Vagina (tissue), 2 donors: ENCODE data around the gene MTURN. TPM values are rescaled to one million over a fixed set of nuclear protein-coding genes. Genes with fewer than 3 reads are reported as not detected.

Source experiments
- DNase-seq, 2 donors: peaks; one replicate each; pipeline ENCODE4 v3.0.0-alpha.2; 2017; ENCODE audit errors: extremely low spot score in 2 of 2
- H3K27ac ChIP-seq: fragments of 200-600 bp; sonication (generic); one replicate; pipeline ENCODE4 v1.5.1; 2019
- H3K27me3 ChIP-seq: fragments of 200-600 bp; sonication (generic); one replicate; pipeline ENCODE4 v1.5.1; 2019
- H3K36me3 ChIP-seq, 2 donors: fragments of 200-600 bp; sonication (generic); one replicate each; pipeline ENCODE4 v1.5.1; 2017 to 2019
- H3K4me1 ChIP-seq: fragments of 200-600 bp; sonication (generic); one replicate; pipeline ENCODE4 v1.5.1; 2019
- H3K4me3 ChIP-seq, 2 donors: fragments of 200-600 bp; sonication (generic); 1 replicate in 1 of 2; 2 replicates in 1 of 2; pipeline ENCODE4 v1.5.1; 2016 to 2019
- H3K9me3 ChIP-seq: fragments of 200-600 bp; sonication (generic); one replicate; pipeline ENCODE4 v1.5.1; 2019
- CTCF ChIP-seq, 3 experiments: fragments of 450-650 bp in 2 of 3; fragments of 200-600 bp in 1 of 3; sonication (generic) in 1 of 3; IDR thresholded peaks; one replicate each; pipeline ENCODE4 v1.5.1; 2017 to 2019; ENCODE audit warnings: antibody characterized with exemption in 3 of 3, mild to moderate bottlenecking in 2 of 3, moderate library complexity in 2 of 3
- POLR2A ChIP-seq, 2 donors: fragments of 450-650 bp; IDR thresholded peaks; one replicate each; pipeline ENCODE4 v1.6.1; 2017; ENCODE audit warnings: antibody characterized with exemption in 2 of 2, mild to moderate bottlenecking in 2 of 2, moderate library complexity in 2 of 2
- POLR2AphosphoS5 ChIP-seq, 2 donors: sonication (generic); formaldehyde crosslinking; IDR thresholded peaks; one replicate each; pipeline ENCODE4 v1.9.0; 2017; ENCODE audit warnings: antibody characterized with exemption in 2 of 2, mild to moderate bottlenecking in 2 of 2, low read depth in 1 of 2; ENCODE audit not compliant: insufficient read depth in 1 of 2
- intact Hi-C: fragments of 100-400 bp; cut with DNase I; formaldehyde crosslinking; loops from one replicate; pipeline ENCODE4 v1.15.1; 2023
- total RNA-seq: library from RNA; depleted of rRNA; stranded (reverse); fragments of >200 nt; gene quantifications from one replicate; pipeline ENCODE4 v1.2.3, GENCODE V29; 2016

The MTURN gene
- total RNA-seq, 1 donor from 2014 or later, result 44.2 TPM

GRCh38 chr7:30116771-30117170 lies 18.0 kb upstream of the MTURN start:
- Histone ChIP-seq H3K4me3 (no peak overlapping the region), H3K9me3 (no peaks in the 10 kb centered on the region), H3K27me3 (no peaks in the 10 kb centered on the region), H3K27ac (peak overlapping the region; percentile 14), H3K36me3 (no peaks in the 10 kb centered on the region), H3K4me1 (no peaks in the 10 kb centered on the region)
- intact Hi-C loops, result no loop called here
- DNase-seq, result no peak
- TF ChIP-seq POLR2AphosphoS5 (IDR thresholded peaks at IDR 0.05; ENCODE audit: insufficient read depth in 1 of 2, low read depth in 1 of 2) (no peak), POLR2A (IDR thresholded peaks at IDR 0.05) (no peak), CTCF (IDR thresholded peaks at IDR 0.05) (no peak)

GRCh38 chr7:30117896-30118295 lies 16.9 kb upstream of the MTURN start:
- intact Hi-C loops, result no loop called here
- no peak for DNase-seq
- Histone ChIP-seq H3K9me3 (no peaks in the 10 kb centered on the region), H3K36me3 (no peaks in the 10 kb centered on the region), H3K4me1 (no peaks in the 10 kb centered on the region), H3K27ac (no peak overlapping the region), H3K4me3 (no peak overlapping the region), H3K27me3 (no peaks in the 10 kb centered on the region)
- TF ChIP-seq POLR2AphosphoS5 (IDR thresholded peaks at IDR 0.05; ENCODE audit: insufficient read depth in 1 of 2, low read depth in 1 of 2) (no peak), CTCF (IDR thresholded peaks at IDR 0.05) (no peak), POLR2A (IDR thresholded peaks at IDR 0.05) (no peak)

- H3K27ac ChIP-seq, result no peak overlapping the region
- no peak overlapping the region for H3K4me3 ChIP-seq
- intact Hi-C loops, result no loop called here
- TF ChIP-seq CTCF (IDR thresholded peaks at IDR 0.05), result no peak
- no peak for TF ChIP-seq POLR2A (IDR thresholded peaks at IDR 0.05)
- no peak for TF ChIP-seq POLR2AphosphoS5 (IDR thresholded peaks at IDR 0.05; ENCODE audit: insufficient read depth in 1 of 2, low read depth in 1 of 2)
- no peaks in the 10 kb centered on the region for H3K36me3 ChIP-seq
- no peak for DNase-seq
- H3K9me3 ChIP-seq, result no peaks in the 10 kb centered on the region
- no peaks in the 10 kb centered on the region for H3K27me3 ChIP-seq
- H3K4me1 ChIP-seq, result no peaks in the 10 kb centered on the region
Measured at GRCh38 chr7:30119890-30120577, 14.8 kb upstream of the MTURN start.

DNA sequence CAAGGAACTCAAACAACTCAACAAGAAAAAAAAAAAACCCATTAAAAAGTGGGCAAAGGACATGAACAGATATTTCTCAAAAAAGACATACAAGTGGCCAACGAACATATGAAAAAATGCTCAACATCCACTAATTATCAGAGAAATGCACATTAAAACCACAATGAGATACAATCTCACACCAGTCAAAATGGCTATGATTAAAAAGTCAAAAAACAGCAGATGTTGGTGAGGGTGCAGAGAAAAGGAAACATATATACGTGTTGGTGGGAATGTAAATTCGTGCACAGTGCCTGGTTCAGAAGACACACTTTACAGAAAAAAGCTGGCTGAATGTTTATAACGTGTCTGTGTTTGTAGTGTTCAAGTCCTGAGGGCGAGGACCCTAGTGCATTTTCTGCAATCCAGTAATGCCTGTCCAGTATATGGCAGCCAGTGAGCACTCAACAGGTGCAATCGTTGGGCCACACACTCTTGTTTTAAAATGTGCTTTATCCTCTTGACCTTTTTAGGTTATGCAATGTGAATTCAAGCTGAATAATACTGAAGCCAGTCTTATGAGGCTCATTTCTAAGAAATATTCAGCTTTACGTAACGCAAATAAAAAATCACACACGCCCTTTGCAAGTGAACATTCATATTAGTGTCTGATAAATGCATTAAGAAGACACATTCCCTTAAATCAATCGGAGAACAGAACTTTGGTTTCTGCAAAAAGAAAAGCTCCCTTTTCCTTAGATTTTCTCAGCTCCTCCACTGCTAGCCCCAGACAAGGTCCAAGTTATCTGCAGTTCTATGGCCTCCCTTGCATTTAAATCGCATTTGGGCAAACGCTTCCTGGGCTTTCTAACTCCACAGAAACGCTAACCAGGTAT lies 813 bp upstream of the MTURN start:
- H3K36me3 ChIP-seq, result no peaks in the 10 kb centered on the region
- DNase-seq, result no peak
- H3K9me3 ChIP-seq, result no peaks in the 10 kb centered on the region
- intact Hi-C loops, result loop anchor here (2.0 to 10.0 kb wide), 2 partner anchors 49 to 109 kb away; partner anchors contain the start of genes FKBP14 and PLEKHA8
- peak overlapping the region; percentile 94 for H3K27ac ChIP-seq
- TF ChIP-seq CTCF (IDR thresholded peaks at IDR 0.05) (peak in 1 of 3 experiments; percentile 20), POLR2A (IDR thresholded peaks at IDR 0.05) (no peak)
- no peaks in the 10 kb centered on the region for H3K27me3 ChIP-seq
- peaks cover 16% of the 10 kb centered on the region for H3K4me1 ChIP-seq
- H3K4me3 ChIP-seq, result peak overlapping the region; percentile 85 to 95
